Body of pancreas (tissue), 4 donors: ENCODE measurements around the gene ULK4.

Experiments
- POLR2A ChIP-seq, 3 donors: fragments of 450-650 bp; IDR thresholded peaks; one replicate each; pipeline ENCODE4 v1.6.1; 2016; ENCODE audit warnings: antibody characterized with exemption in 3 of 3, mild to moderate bottlenecking in 2 of 3
- TF ChIP-seq, protein P1 (sequence below), 7 experiments: fragments of 450-650 bp in 4 of 7; fragments of 200-600 bp in 3 of 7; sonication (generic) in 3 of 7; IDR thresholded peaks; one replicate each; pipeline ENCODE4 v1.5.1; 2016 to 2019; ENCODE audit warnings: antibody characterized with exemption in 7 of 7

DNA sequence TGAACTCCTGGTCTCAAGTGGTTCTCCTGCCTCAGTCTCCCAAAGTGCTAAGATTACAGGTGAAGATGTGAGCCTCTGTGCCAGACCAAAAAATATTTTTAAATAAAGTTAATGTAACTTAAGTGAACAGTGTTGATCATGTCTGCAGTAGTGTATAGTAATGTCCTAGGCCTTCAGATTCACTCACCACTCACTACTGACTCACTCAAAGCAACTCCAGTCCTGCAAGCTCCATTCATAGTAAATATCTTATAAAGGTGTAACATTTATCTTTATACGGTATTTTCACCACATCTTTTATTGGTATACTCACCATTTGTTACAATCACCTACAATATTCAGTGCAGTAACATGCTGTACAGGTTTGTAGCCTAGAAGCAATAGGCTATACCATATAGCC is 264.2 kb downstream of the ULK4 start:
- TF ChIP-seq, protein P1, sequence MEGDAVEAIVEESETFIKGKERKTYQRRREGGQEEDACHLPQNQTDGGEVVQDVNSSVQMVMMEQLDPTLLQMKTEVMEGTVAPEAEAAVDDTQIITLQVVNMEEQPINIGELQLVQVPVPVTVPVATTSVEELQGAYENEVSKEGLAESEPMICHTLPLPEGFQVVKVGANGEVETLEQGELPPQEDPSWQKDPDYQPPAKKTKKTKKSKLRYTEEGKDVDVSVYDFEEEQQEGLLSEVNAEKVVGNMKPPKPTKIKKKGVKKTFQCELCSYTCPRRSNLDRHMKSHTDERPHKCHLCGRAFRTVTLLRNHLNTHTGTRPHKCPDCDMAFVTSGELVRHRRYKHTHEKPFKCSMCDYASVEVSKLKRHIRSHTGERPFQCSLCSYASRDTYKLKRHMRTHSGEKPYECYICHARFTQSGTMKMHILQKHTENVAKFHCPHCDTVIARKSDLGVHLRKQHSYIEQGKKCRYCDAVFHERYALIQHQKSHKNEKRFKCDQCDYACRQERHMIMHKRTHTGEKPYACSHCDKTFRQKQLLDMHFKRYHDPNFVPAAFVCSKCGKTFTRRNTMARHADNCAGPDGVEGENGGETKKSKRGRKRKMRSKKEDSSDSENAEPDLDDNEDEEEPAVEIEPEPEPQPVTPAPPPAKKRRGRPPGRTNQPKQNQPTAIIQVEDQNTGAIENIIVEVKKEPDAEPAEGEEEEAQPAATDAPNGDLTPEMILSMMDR (IDR thresholded peaks at IDR 0.05), result no peak
- TF ChIP-seq POLR2A (IDR thresholded peaks at IDR 0.05), result no peak
